Measurements from ENCODE around the gene PDGFRA.

PDGFRA gene

DNA sequence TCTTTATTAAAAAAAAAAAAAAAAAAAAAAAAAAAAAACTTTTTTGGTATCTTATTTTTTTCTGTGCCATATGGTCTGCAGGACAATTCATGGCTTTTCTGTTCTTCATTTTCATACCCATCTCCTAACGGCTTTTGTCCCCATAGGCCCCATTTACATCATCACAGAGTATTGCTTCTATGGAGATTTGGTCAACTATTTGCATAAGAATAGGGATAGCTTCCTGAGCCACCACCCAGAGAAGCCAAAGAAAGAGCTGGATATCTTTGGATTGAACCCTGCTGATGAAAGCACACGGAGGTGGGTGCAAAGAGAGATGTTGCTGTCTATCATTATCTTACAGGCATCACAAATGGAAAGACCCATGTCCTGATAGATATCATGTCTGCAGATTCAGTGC lies 49.1 kb downstream of the PDGFRA start:
- TF ChIP-seq CTCF (IDR thresholded peaks at IDR 0.05; ENCODE audit: insufficient read depth, low read depth, low read length, missing control alignments), result no peak
- no peak for DNase-seq (ENCODE audit: low read depth)
- no peak overlapping the region for H3K4me3 ChIP-seq (ENCODE audit: low read length)

DNA sequence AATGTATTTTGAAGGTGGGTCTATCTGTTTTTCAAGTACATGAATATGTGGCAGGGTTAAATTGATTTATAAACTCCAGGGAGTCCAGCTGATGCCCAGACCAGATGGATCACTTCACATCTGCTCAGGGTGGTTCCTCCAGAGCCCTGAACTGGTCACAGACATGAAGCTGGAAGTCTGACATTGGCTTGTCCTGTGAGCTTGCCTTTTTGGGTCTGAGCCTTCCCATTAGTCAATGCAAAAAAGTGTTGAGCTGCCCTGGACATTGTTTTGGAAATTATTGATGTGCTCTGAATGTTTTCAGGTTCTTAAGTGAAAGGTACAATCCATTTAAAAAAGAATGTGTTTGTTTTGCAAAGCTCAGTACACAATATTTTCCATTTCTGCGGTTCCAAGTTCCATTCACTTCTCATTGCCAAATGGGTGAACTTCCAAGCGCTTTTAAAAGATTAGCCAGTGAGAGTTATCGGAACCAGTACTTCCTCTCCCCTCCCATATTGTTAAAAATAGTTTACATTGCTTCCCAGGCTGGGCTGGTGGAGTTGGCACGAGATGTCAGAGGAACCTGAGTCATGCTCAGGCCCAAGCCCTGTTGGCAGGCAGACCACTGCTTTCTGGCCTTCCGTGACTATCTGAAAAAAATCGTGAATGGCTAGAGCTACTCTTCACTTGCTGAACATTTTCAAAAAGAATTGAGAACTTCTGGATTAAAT lies 52.1 kb downstream of the PDGFRA start:
- no peak for TF ChIP-seq CTCF (IDR thresholded peaks at IDR 0.05; ENCODE audit: insufficient read depth, low read depth, low read length, missing control alignments)
- DNase-seq (ENCODE audit: low read depth), result peak; percentile 69
- H3K4me3 ChIP-seq (ENCODE audit: low read length), result no peak overlapping the region

DNA sequence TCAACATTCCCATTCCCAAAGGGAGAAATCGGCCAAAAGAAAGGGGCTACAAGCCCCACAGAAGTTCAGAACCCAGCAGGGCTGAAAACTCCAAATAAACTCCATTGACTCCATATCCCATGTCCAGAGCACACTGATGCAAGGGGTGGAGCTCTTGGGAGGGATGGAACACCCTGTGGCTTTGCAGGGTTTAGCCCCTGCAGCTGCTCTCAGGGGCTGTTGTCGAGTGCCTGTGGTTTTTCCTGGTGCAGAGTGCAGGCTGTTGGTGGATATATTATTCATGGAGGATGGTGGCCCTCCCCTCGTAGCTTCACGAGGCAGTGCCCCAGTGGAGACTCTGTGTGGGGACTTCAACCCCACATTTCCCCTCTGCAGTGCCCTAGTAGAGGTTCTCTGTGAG lies 53.7 kb downstream of the PDGFRA start:
- no peak for DNase-seq (ENCODE audit: low read depth)
- TF ChIP-seq CTCF (IDR thresholded peaks at IDR 0.05; ENCODE audit: insufficient read depth, low read depth, low read length, missing control alignments), result no peak
- no peak overlapping the region for H3K4me3 ChIP-seq (ENCODE audit: low read length)

- no peak for DNase-seq (ENCODE audit: low read depth)
- no peak overlapping the region for H3K4me3 ChIP-seq (ENCODE audit: low read length)
- TF ChIP-seq CTCF (IDR thresholded peaks at IDR 0.05; ENCODE audit: insufficient read depth, low read depth, low read length, missing control alignments), result no peak
These were observed 60.2 kb downstream of the PDGFRA start for GRCh38 chr4:54289316-54289715.

DNA sequence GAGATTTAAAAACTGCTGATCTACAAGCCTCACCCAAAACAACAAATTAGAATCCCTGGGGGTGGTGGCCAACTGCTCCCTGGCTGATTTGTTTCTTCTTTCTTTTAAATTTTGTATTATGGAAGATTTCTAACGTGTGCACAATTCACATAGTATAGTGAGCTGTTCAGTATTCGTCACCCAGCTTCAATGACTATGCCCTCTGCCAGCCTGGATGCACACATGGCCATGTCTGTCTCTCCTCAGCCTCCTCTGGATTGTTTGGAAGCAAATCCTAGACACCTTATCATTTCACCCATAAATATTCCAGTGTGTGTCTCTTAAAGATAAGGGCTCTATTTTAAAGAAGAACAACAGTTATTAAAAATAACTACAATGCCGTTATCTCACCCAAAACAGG lies 61.9 kb downstream of the PDGFRA start:
- H3K4me3 ChIP-seq (ENCODE audit: low read length), result no peak overlapping the region
- TF ChIP-seq CTCF (IDR thresholded peaks at IDR 0.05; ENCODE audit: insufficient read depth, low read depth, low read length, missing control alignments), result no peak
- no peak for DNase-seq (ENCODE audit: low read depth)

DNA sequence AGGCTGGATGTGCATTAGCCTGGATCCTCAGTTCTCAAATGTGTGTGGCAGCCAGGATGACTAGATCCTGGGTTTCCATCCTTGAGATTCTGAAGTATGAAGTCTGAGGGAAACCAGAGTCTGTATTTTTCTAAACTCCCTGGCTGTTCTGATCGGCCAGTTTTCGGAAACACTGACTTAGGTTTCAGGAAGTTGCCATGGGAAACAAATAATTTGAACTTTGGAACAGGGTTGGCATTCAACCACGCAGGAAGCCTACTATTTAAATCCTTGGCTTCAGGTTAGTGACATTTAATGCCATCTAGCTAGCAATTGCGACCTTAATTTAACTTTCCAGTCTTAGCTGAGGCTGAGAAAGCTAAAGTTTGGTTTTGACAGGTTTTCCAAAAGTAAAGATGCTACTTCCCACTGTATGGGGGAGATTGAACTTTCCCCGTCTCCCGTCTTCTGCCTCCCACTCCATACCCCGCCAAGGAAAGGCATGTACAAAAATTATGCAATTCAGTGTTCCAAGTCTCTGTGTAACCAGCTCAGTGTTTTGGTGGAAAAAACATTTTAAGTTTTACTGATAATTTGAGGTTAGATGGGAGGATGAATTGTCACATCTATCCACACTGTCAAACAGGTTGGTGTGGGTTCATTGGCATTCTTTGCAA lies 67.6 kb downstream of the PDGFRA start:
- H3K4me3 ChIP-seq (ENCODE audit: low read length), result no peak overlapping the region
- DNase-seq (ENCODE audit: low read depth), result no peak
- no peak for TF ChIP-seq CTCF (IDR thresholded peaks at IDR 0.05; ENCODE audit: insufficient read depth, low read depth, low read length, missing control alignments)

GRCh38 chr4:54308110-54308509 lies 79.0 kb downstream of the PDGFRA start:
- no peak for TF ChIP-seq CTCF (IDR thresholded peaks at IDR 0.05; ENCODE audit: insufficient read depth, low read depth, low read length, missing control alignments)
- DNase-seq (ENCODE audit: low read depth), result no peak
- H3K4me3 ChIP-seq (ENCODE audit: low read length), result no peak overlapping the region
